CD4-positive, alpha-beta T cell (primary cell): Measurements from ENCODE around the gene PIEZO1. TPM values are rescaled to one million over a fixed set of nuclear protein-coding genes. Genes with fewer than 3 reads are reported as not detected.

Source experiments
- ATAC-seq: fragments of 200-7000 bp; cut with Tn5 transposase; one replicate; pipeline ENCODE4 v1.10.0; 2022; ENCODE audit warnings: mild to moderate bottlenecking; ENCODE audit not compliant: poor library complexity
- CTCF ChIA-PET: fragments of 350-600 bp; sonication (Branson Sonifier 250); formaldehyde crosslinking; loops from one replicate; lab custom pipeline; 2021; ENCODE audit warnings: antibody characterized with exemption, inconsistent platforms; lab: Charles Lee
- POLR2A ChIA-PET: fragments of 350-600 bp; sonication (Branson Sonifier 250); formaldehyde crosslinking; loops from one replicate; lab custom pipeline; 2021; ENCODE audit warnings: antibody characterized with exemption, inconsistent platforms; lab: Charles Lee
- DNase-seq, 14 experiments: peaks; one replicate each; pipeline ENCODE4 v3.0.0-alpha.2; 2013 to 2020; ENCODE audit warnings: mixed read lengths in 2 of 14
- H3K27ac ChIP-seq, 2 donors: one replicate each; pipeline versions ENCODE4 v1.5.1 to v1.7.0; 2013; ENCODE audit warnings: low read length in 2 of 2, low read depth in 1 of 2, mild to moderate bottlenecking in 1 of 2
- H3K27me3 ChIP-seq, 2 experiments: 1 replicate in 1 of 2; 2 replicates in 1 of 2; pipeline versions ENCODE4 v1.6.1 to v1.7.0; 2013; ENCODE audit warnings: low read length in 2 of 2, control low read depth in 1 of 2, mild to moderate bottlenecking in 1 of 2, moderate library complexity in 1 of 2; ENCODE audit not compliant: insufficient read depth in 2 of 2, control insufficient read depth in 1 of 2
- H3K36me3 ChIP-seq: one replicate; pipeline ENCODE4 v1.6.1; 2013; ENCODE audit warnings: low read length, control low read depth; ENCODE audit not compliant: insufficient read depth
- H3K4me1 ChIP-seq: one replicate; pipeline ENCODE4 v1.6.1; 2013; ENCODE audit warnings: low read length, control low read depth; ENCODE audit not compliant: insufficient read depth
- H3K4me3 ChIP-seq: one replicate; pipeline ENCODE4 v1.5.1; 2013; ENCODE audit warnings: mild to moderate bottlenecking, low read length, moderate library complexity
- H3K9me3 ChIP-seq, 2 experiments: 1 replicate in 1 of 2; 2 replicates in 1 of 2; pipeline versions ENCODE4 v1.6.1 to v1.7.0; 2013; ENCODE audit warnings: low read length in 2 of 2, mild to moderate bottlenecking in 2 of 2, control low read depth in 1 of 2, moderate library complexity in 1 of 2; ENCODE audit not compliant: control insufficient read depth in 1 of 2, insufficient read depth in 1 of 2
- H3K27ac Mint-ChIP-seq: one replicate; pipeline ENCODE4 v1.8.0; 2020; ENCODE audit warnings: mixed read lengths
- H3K27me3 Mint-ChIP-seq: one replicate; pipeline ENCODE4 v1.8.0; 2021; ENCODE audit warnings: mixed read lengths
- H3K36me3 Mint-ChIP-seq: one replicate; pipeline ENCODE4 v1.8.0; 2021; ENCODE audit warnings: low read depth, mixed read lengths
- H3K4me1 Mint-ChIP-seq: one replicate; pipeline ENCODE4 v1.8.0; 2021; ENCODE audit warnings: low read depth, mixed read lengths
- H3K4me3 Mint-ChIP-seq: one replicate; pipeline ENCODE4 v1.8.0; 2020; ENCODE audit warnings: mild to moderate bottlenecking, mixed read lengths
- H3K9me3 Mint-ChIP-seq: one replicate; pipeline ENCODE4 v1.8.0; 2020; ENCODE audit warnings: mixed read lengths
- CTCF ChIP-seq: fragments of 200-600 bp; IDR thresholded peaks from one replicate; pipeline ENCODE4 v1.8.0; 2022; ENCODE audit warnings: antibody characterized with exemption, mild to moderate bottlenecking
- intact Hi-C, 2 experiments: fragments of 100-400 bp; cut with DNase I in 1 of 2; cut with micrococcal nuclease in 1 of 2; formaldehyde crosslinking; loops; one replicate each; pipeline versions ENCODE4 v1.15.1 to v1.9.0; 2023 to 2025; cut with DNase I, micrococcal nuclease
- total RNA-seq, 174 experiments: library from RNA in 2 of 174; stranded (reverse) in 2 of 174; gene quantifications; one replicate each; pipeline ENCODE4 v1.2.3 and lab custom pipeline; 2021 to 2026

PIEZO1 gene
- total RNA-seq, 2 experiments from 2014 or later, result 142 to 146 TPM

- Histone ChIP-seq H3K4me3 (peak within 1 kb of the TSS; percentile 75), H3K36me3 (peaks cover 23% of the 10 kb centered on the region), H3K4me1 (peaks cover 29% of the 10 kb centered on the region), H3K9me3 (no peaks in the 10 kb centered on the region), H3K27ac (peak within 1 kb of the TSS; percentile 64 to 70), H3K27me3 (no peaks in the 10 kb centered on the region)
- peaks cover 4% of the 10 kb centered on the region for H3K4me1 Mint-ChIP-seq
- no peaks in the 10 kb centered on the region for H3K9me3 Mint-ChIP-seq
- ChIA-PET CTCF (interaction anchor here (0.9 to 4.2 kb wide), 3 partner anchors 17 to 75 kb away, joined by 5 to 19 read pairs (median 16); partner anchors contain the start of genes GALNS and TRAPPC2L), POLR2A (interaction anchor here (0.9 to 5.5 kb wide), 20 partner anchors 9 to 435 kb away, joined by 3 to 67 read pairs (median 5); partner anchors contain the start of genes CDT1, GALNS, PIEZO1 and TRAPPC2L)
- intact Hi-C loops, result loop anchor here (1.0 to 2.0 kb wide), 3 partner anchors 9 to 405 kb away; partner anchors contain the start of genes CDT1 (in 1 of the 2), TRAPPC2L (in 1 of the 2) and ZNF778 (in 1 of the 2)
- peak within 1 kb of the TSS; percentile 99 for H3K4me3 Mint-ChIP-seq
- H3K36me3 Mint-ChIP-seq, result peaks cover 8% of the 10 kb centered on the region
- peak within 1 kb of the TSS; percentile 95 for H3K27ac Mint-ChIP-seq
- TF ChIP-seq CTCF, result no peak
- ATAC-seq, result peak; percentile 90
- peak; percentile 93 to 99 (median 98) for DNase-seq
- H3K27me3 Mint-ChIP-seq, result no peaks in the 10 kb centered on the region
Measured at GRCh38 chr16:88811769-88812512, 26.9 kb upstream of the PIEZO1 start, which contains the start of gene APRT. APRT (minus strand) TSS chr16:88811928; CDS start chr16:88811899, 29 bp downstream.

- Mint-ChIP-seq H3K9me3 (no peaks in the 10 kb centered on the region), H3K4me1 (peaks cover 4% of the 10 kb centered on the region), H3K4me3 (peak overlapping the region; percentile 99), H3K27ac (peak overlapping the region; percentile 95), H3K36me3 (peaks cover 8% of the 10 kb centered on the region), H3K27me3 (no peaks in the 10 kb centered on the region)
- peak overlapping the region; percentile 75 for H3K4me3 ChIP-seq
- POLR2A ChIA-PET, result interaction anchor here (0.9 to 5.5 kb wide), 14 partner anchors 8 to 436 kb away, joined by 3 to 67 read pairs (median 8); partner anchors contain the start of genes CDT1, GALNS, PIEZO1 and TRAPPC2L
- H3K9me3 ChIP-seq, result no peaks in the 10 kb centered on the region
- peak; percentile 45 for ATAC-seq
- no peaks in the 10 kb centered on the region for H3K27me3 ChIP-seq
- DNase-seq, result peak; percentile 37 to 82 (median 56)
- TF ChIP-seq CTCF, result no peak
- H3K4me1 ChIP-seq, result peaks cover 29% of the 10 kb centered on the region
- intact Hi-C loops, result loop anchor here in 1 of 2 experiments (1.0 kb wide), 1 partner anchor 8 kb away; the partner anchor contains the start of gene CDT1
- peak overlapping the region; percentile 55 to 70 for H3K27ac ChIP-seq
- CTCF ChIA-PET, result interaction anchor here (0.9 to 4.2 kb wide), 4 partner anchors 16 to 74 kb away, joined by 3 to 19 read pairs (median 10); partner anchors contain the start of genes GALNS and TRAPPC2L
- H3K36me3 ChIP-seq, result peaks cover 23% of the 10 kb centered on the region
Measured at GRCh38 chr16:88810912-88811768, 26.1 kb upstream of the PIEZO1 start.
